Prostate gland (tissue), 2 donors: ENCODE data around the gene MFAP3L.

Source experiments
- POLR2A ChIP-seq: fragments of 450-650 bp; IDR thresholded peaks from one replicate; pipeline ENCODE4 v1.6.1; 2016; ENCODE audit warnings: antibody characterized with exemption, mild to moderate bottlenecking
- POLR2AphosphoS5 ChIP-seq: sonication (generic); formaldehyde crosslinking; IDR thresholded peaks from one replicate; pipeline ENCODE4 v1.6.1; 2017; ENCODE audit warnings: antibody characterized with exemption
- TF ChIP-seq, protein P1 (sequence below), 4 experiments: fragments of 200-600 bp in 2 of 4; fragments of 450-650 bp in 2 of 4; sonication (generic) in 2 of 4; IDR thresholded peaks; 1 replicate in 3 of 4; 2 replicates in 1 of 4; pipeline ENCODE4 v1.5.1; 2016 to 2019; ENCODE audit warnings: antibody characterized with exemption in 4 of 4, mild to moderate bottlenecking in 2 of 4, moderate library complexity in 2 of 4

DNA sequence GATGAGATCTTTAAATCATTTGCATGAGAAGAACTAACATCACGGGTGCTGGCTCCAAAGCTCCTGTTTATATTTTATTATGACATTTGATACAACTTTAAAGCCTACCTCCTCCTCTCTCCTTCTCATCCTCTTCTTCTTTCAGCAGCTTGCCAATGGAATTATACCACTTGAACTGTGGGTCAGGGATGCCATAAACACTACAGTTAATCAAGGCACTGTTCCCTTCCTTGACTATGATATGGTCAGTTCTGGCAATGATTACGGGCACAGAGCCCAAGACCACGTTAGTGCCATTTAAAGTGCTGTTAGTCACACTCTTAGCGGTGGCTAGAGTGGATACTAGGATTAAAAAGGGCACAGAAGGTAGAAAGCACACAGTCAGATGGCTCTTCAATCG lies 20.7 kb downstream of the MFAP3L start:
- TF ChIP-seq, protein P1, sequence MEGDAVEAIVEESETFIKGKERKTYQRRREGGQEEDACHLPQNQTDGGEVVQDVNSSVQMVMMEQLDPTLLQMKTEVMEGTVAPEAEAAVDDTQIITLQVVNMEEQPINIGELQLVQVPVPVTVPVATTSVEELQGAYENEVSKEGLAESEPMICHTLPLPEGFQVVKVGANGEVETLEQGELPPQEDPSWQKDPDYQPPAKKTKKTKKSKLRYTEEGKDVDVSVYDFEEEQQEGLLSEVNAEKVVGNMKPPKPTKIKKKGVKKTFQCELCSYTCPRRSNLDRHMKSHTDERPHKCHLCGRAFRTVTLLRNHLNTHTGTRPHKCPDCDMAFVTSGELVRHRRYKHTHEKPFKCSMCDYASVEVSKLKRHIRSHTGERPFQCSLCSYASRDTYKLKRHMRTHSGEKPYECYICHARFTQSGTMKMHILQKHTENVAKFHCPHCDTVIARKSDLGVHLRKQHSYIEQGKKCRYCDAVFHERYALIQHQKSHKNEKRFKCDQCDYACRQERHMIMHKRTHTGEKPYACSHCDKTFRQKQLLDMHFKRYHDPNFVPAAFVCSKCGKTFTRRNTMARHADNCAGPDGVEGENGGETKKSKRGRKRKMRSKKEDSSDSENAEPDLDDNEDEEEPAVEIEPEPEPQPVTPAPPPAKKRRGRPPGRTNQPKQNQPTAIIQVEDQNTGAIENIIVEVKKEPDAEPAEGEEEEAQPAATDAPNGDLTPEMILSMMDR (IDR thresholded peaks at IDR 0.05): no peak
- TF ChIP-seq POLR2AphosphoS5: peak; percentile 49
- no peak for TF ChIP-seq POLR2A
